ENCODE data around the gene DCAF6. TPM values are rescaled to one million over a fixed set of nuclear protein-coding genes. Genes with fewer than 3 reads are reported as not detected.

Gene DCAF6
- total and polyA plus RNA-seq, 8 donors: 39.7 to 62.7 (median 55.0) TPM

DNA sequence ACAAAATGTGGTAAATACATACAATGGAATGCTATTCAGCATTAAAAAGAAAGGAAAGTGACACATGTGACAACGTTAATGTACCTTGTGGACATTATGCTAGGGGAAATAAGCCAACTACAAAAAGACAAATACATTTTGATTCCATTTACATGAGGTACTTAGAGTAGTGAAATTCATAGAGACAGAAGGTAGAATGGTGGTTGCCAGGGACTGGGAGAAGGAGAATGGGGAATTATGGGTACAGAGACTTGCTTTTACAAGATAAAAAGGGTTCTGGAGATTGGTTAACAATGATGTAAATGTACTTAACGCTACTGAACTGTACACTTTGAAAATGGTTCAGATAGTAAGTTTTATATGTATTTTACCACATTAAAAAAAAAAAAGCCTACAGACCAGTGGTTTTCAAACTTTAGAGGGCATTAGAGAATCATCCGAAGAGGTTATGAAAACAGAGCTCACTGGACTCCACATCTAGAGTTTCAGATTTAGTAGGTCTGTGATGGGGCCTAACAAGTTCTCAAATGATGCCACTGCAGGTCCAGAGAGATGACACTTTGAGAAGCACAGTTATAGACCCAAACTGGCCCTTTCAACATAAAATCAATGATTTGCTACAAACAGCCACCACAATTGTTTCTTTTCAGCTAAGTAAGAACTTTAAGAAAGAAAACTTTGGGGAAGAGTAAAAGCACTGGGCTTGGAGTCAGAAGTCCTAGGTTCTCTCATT lies 13.0 kb upstream of the DCAF6 start:
- ATAC-seq (no peak), DNase-seq (no peak)
- Histone ChIP-seq H3K36me3 (peaks cover 0 to 2% of the 10 kb centered on the region in 2 donors), H3K27ac (no peak overlapping the region), H3K27me3 (no peaks in the 10 kb centered on the region), H3K4me1 (no peaks in the 10 kb centered on the region), H3K4me3 (no peak overlapping the region), H3K9me3 (no peaks in the 10 kb centered on the region)
- intact Hi-C loops (cut with DNase I): no loop called here
- TF ChIP-seq, protein P1, sequence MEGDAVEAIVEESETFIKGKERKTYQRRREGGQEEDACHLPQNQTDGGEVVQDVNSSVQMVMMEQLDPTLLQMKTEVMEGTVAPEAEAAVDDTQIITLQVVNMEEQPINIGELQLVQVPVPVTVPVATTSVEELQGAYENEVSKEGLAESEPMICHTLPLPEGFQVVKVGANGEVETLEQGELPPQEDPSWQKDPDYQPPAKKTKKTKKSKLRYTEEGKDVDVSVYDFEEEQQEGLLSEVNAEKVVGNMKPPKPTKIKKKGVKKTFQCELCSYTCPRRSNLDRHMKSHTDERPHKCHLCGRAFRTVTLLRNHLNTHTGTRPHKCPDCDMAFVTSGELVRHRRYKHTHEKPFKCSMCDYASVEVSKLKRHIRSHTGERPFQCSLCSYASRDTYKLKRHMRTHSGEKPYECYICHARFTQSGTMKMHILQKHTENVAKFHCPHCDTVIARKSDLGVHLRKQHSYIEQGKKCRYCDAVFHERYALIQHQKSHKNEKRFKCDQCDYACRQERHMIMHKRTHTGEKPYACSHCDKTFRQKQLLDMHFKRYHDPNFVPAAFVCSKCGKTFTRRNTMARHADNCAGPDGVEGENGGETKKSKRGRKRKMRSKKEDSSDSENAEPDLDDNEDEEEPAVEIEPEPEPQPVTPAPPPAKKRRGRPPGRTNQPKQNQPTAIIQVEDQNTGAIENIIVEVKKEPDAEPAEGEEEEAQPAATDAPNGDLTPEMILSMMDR (IDR thresholded peaks at IDR 0.05): no peak

DNA sequence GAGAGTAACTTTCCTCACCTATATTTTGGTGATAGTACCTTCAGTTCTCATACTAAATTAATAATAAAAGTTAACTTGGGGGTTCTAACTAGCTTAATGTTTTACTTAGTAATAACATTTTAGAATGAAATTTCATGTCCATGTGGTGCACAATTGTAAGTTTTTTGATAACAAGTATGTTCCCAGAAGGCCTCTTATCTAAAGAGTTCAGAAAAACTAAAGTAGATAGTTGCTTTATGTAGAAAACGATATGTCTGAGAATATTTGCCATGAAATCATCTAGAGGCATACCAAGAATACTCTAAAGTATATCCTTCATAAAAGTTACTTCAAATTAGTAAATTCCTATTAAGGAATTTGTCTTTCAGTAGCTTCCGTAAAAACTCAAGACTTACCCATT lies 12.4 kb upstream of the DCAF6 start:
- no peak overlapping the region for H3K4me3 ChIP-seq
- H3K27ac ChIP-seq: no peak overlapping the region
- no peaks in the 10 kb centered on the region for H3K4me1 ChIP-seq
- ATAC-seq (no peak), DNase-seq (no peak)
- no peaks in the 10 kb centered on the region for H3K9me3 ChIP-seq
- intact Hi-C loops (cut with DNase I): no loop called here
- TF ChIP-seq, protein P1 (IDR thresholded peaks at IDR 0.05): no peak
- no peaks in the 10 kb centered on the region for H3K27me3 ChIP-seq
- H3K36me3 ChIP-seq: no peaks in the 10 kb centered on the region

DNA sequence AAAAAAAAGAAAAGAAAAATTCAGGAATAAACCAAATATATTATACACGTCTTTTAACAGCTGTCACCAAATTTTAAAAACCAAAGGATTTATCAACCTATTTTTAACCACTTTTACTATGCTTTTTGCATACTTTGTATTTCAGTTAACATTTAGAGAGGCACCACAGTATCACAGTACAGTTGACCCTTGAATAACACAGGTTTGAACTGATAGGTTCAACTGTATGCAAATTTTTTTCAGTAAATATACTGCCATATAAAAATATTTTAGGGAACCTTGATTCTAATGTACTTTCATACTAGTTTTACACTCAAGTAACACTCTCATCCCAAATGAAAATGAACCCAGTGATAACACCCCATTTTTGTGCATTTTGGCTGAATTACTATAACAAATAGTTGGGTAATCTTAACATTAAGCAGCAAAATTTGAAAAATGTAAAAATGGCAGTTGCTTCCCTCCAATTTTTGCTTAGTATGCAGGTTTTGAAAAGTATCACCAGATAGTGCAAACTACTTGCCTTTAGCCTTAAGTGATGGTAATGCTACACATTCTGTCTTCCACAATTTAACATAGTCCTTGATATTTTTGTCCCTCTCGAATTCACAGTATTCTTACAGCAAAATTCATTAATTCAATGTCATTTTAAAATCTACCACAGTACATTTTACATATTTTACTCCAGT lies 11.8 kb upstream of the DCAF6 start:
- no peak for ATAC-seq

DNA sequence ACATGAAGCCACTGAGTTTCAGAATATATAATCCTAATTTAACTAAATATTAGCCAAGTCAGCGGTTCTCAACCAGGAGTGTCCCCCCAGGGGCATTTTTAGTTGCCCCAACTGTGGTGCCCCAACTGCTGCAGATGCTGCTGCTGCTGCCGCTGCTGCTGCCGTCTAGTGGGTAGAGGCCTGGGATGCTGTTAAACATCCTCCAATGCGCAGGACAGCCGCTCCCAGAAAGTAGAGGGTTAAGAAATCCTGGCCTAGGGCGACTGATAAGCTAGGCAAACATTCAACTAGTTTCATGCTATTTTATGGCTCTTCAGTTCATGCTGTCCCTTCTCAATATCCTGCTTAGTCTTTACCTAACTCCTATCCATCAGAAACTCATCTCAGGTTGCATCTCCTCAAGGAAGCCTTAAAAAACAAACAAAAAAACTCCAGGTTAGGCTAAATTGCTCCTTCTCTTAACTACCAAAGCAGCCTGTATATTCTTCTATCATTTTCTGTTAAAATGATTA lies 9.9 kb upstream of the DCAF6 start:
- ATAC-seq (no peak), DNase-seq (no peak)
- Histone ChIP-seq H3K4me3 (no peak overlapping the region), H3K36me3 (no peaks in the 10 kb centered on the region), H3K9me3 (no peaks in the 10 kb centered on the region), H3K4me1 (no peaks in the 10 kb centered on the region), H3K27me3 (no peaks in the 10 kb centered on the region), H3K27ac (no peak overlapping the region)
- TF ChIP-seq, protein P1 (IDR thresholded peaks at IDR 0.05): no peak
- intact Hi-C loops (cut with DNase I): no loop called here

More for the DNA sequence above, 11.8 kb upstream of the DCAF6 start:
- Histone ChIP-seq H3K9me3 (no peaks in the 10 kb centered on the region), H3K27ac (no peak overlapping the region), H3K4me3 (no peak overlapping the region), H3K36me3 (no peaks in the 10 kb centered on the region), H3K27me3 (no peaks in the 10 kb centered on the region), H3K4me1 (no peaks in the 10 kb centered on the region)
- no peak for DNase-seq
- intact Hi-C loops (cut with DNase I): no loop called here
- TF ChIP-seq, protein P1 (IDR thresholded peaks at IDR 0.05): no peak

DNA sequence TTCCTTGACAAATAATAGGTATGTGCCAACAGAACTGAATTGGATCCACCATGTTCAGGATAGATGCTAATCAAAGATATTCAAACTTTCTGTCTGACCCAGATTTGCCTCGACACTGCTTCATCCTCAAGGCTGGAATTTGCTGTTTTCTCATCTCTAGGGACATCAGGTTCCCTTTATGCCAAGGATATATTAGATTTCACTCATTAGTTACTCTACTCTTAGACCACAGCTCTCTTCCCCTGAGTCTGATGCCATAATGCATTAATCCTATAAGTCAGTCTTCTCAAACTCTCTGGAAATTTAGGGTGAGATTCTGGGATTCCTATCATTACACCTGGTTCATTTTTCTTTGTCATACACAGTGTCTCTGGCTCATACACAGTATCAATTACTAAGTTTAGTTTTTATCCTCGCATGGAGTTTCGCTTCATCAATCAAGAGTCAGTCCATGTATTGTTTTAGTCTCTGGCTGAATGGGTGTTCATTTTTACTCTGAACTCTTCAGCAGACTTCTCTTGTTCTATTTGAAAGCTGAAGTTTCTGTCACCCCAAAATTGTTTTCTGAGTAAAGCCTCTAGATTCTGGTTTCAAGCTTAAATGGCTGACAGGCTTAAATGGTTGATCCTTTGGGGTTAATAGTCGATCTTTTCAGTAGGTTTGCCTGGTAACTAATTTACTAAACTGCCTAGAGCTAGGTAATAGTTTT lies 9.3 kb upstream of the DCAF6 start:
- intact Hi-C loops (cut with DNase I): no loop called here
- H3K9me3 ChIP-seq: no peaks in the 10 kb centered on the region
- H3K4me1 ChIP-seq: no peaks in the 10 kb centered on the region
- H3K4me3 ChIP-seq: no peak overlapping the region
- H3K36me3 ChIP-seq: no peaks in the 10 kb centered on the region
- no peaks in the 10 kb centered on the region for H3K27me3 ChIP-seq
- H3K27ac ChIP-seq: no peak overlapping the region
- DNase-seq (no peak), ATAC-seq (no peak)
- TF ChIP-seq, protein P1 (IDR thresholded peaks at IDR 0.05): no peak
